Measurements from ENCODE around the gene MEX3D.

DNA sequence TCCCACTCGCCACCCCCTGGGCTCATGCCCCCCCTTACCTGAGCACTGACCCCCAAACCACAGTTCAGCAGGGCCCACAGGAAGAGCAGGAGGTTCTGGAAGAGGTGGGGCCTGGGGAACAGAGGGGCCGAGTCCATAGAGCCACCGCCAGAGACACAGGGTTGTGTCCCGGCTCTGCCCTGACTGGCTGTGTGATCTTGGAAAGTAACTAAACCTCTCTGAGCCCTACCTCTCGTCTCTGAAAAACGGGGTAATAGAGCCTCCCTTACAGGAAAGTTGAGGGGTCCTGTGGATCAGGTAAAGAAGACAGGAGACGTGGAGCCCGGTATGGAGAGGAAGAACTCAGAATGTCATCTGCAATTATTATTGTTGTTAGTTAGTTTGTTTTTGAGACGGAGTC is 57.3 kb downstream of the MEX3D start:
- TF ChIP-seq, protein P1, sequence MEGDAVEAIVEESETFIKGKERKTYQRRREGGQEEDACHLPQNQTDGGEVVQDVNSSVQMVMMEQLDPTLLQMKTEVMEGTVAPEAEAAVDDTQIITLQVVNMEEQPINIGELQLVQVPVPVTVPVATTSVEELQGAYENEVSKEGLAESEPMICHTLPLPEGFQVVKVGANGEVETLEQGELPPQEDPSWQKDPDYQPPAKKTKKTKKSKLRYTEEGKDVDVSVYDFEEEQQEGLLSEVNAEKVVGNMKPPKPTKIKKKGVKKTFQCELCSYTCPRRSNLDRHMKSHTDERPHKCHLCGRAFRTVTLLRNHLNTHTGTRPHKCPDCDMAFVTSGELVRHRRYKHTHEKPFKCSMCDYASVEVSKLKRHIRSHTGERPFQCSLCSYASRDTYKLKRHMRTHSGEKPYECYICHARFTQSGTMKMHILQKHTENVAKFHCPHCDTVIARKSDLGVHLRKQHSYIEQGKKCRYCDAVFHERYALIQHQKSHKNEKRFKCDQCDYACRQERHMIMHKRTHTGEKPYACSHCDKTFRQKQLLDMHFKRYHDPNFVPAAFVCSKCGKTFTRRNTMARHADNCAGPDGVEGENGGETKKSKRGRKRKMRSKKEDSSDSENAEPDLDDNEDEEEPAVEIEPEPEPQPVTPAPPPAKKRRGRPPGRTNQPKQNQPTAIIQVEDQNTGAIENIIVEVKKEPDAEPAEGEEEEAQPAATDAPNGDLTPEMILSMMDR (IDR thresholded peaks at IDR 0.05) = no peak
- no peak for TF ChIP-seq POLR2A (IDR thresholded peaks at IDR 0.05)
